SK-N-SH treated with all-trans-retinoic acid at 6 μM for 48 hours (cell line): ENCODE measurements around the gene BPIFB2.

Experiments used
- ATAC-seq: fragments of 200-7000 bp; cut with Tn5 transposase; 3 replicates; pipeline ENCODE4 v1.9.1; 2020; ENCODE audit warnings: mild to moderate bottlenecking, moderate library complexity
- BACH2 ChIP-seq: fragments of 250-450 bp; sonication (Bioruptor Pico); IDR thresholded peaks from 2 replicates; pipeline ENCODE4 v1.9.0; 2021; ENCODE audit warnings: mild to moderate bottlenecking, borderline replicate concordance
- CREB5 ChIP-seq: fragments of 250-450 bp; sonication (Bioruptor Pico); IDR thresholded peaks from 2 replicates; pipeline ENCODE4 v1.5.1; 2020; ENCODE audit warnings: low read depth, mild to moderate bottlenecking, moderate library complexity
- CSDC2 ChIP-seq: fragments of 250-450 bp; sonication (Bioruptor Pico); IDR thresholded peaks from 2 replicates; pipeline ENCODE4 v1.5.0; 2020; ENCODE audit warnings: mild to moderate bottlenecking, moderate library complexity
- ESRRG ChIP-seq: fragments of 250-450 bp; sonication (Bioruptor Pico); IDR thresholded peaks from 2 replicates; pipeline ENCODE4 v1.6.1; 2021; ENCODE audit warnings: mild to moderate bottlenecking
- GLIS3 ChIP-seq: fragments of 250-450 bp; sonication (Bioruptor Pico); IDR thresholded peaks from 2 replicates; pipeline ENCODE4 v1.5.0; 2020; ENCODE audit warnings: mild to moderate bottlenecking, moderate library complexity
- ISL1 ChIP-seq: fragments of 250-450 bp; sonication (Bioruptor Pico); IDR thresholded peaks from 2 replicates; pipeline ENCODE4 v2.1.2; 2022; ENCODE audit warnings: mild to moderate bottlenecking, moderate library complexity
- OSR1 ChIP-seq: fragments of 250-450 bp; sonication (Bioruptor Pico); IDR thresholded peaks from 2 replicates; pipeline ENCODE4 v1.8.0; 2022; ENCODE audit warnings: moderate library complexity, mild to moderate bottlenecking, inconsistent platforms
- PATZ1 ChIP-seq: fragments of 250-450 bp; sonication (Bioruptor Pico); IDR thresholded peaks from 2 replicates; pipeline ENCODE4 v1.8.0; 2020; ENCODE audit warnings: mild to moderate bottlenecking, moderate library complexity, borderline replicate concordance
- PPARA ChIP-seq: fragments of 250-450 bp; sonication (Bioruptor Pico); IDR thresholded peaks from 2 replicates; pipeline ENCODE4 v1.5.0; 2020; ENCODE audit warnings: mild to moderate bottlenecking, borderline replicate concordance
- RARB ChIP-seq: fragments of 250-450 bp; sonication (Bioruptor Pico); IDR thresholded peaks from 2 replicates; pipeline ENCODE4 v1.8.0; 2021; ENCODE audit warnings: mild to moderate bottlenecking, moderate library complexity
- TCF4 ChIP-seq: fragments of 250-450 bp; sonication (Bioruptor Pico); IDR thresholded peaks from 2 replicates; pipeline ENCODE4 v1.8.0; 2021; ENCODE audit warnings: mild to moderate bottlenecking, moderate library complexity, borderline replicate concordance
- TOX ChIP-seq: fragments of 250-450 bp; sonication (Bioruptor Pico); IDR thresholded peaks from 2 replicates; pipeline ENCODE4 v1.8.0; 2021; ENCODE audit warnings: mild to moderate bottlenecking, moderate library complexity, borderline replicate concordance
- ZC3H10 ChIP-seq: fragments of 250-450 bp; sonication (Bioruptor Pico); IDR thresholded peaks from 2 replicates; pipeline ENCODE4 v1.5.1; 2021; ENCODE audit warnings: mild to moderate bottlenecking, moderate library complexity
- ZFP3 ChIP-seq: fragments of 250-450 bp; sonication (Bioruptor Pico); IDR thresholded peaks from 2 replicates; pipeline ENCODE4 v1.5.0; 2020; ENCODE audit warnings: mild to moderate bottlenecking, moderate library complexity
- ZFP30 ChIP-seq: fragments of 450-650 bp; formaldehyde crosslinking; IDR thresholded peaks from 2 replicates; pipeline ENCODE4 v1.5.0; 2022; ENCODE audit warnings: mild to moderate bottlenecking, moderate library complexity
- ZNF565 ChIP-seq: fragments of 450-650 bp; formaldehyde crosslinking; conservative IDR thresholded peaks from 2 replicates; pipeline ENCODE4 v1.5.0; 2020; ENCODE audit warnings: low read depth, mild to moderate bottlenecking, moderate library complexity
- ZNF70 ChIP-seq: fragments of 450-650 bp; formaldehyde crosslinking; IDR thresholded peaks from 2 replicates; pipeline ENCODE4 v1.5.0; 2020; ENCODE audit warnings: mild to moderate bottlenecking, moderate library complexity
- ZNF8 ChIP-seq: fragments of 450-650 bp; formaldehyde crosslinking; IDR thresholded peaks from 2 replicates; pipeline ENCODE4 v1.5.0; 2020; ENCODE audit warnings: mild to moderate bottlenecking, moderate library complexity
- TF ChIP-seq, protein P1 (sequence below): fragments of 250-450 bp; sonication (Bioruptor Pico); IDR thresholded peaks from 2 replicates; pipeline ENCODE4 v1.8.0; 2021; ENCODE audit warnings: low read depth, mild to moderate bottlenecking, moderate library complexity, borderline replicate concordance
- TF ChIP-seq, protein P2 (sequence below): fragments of 250-450 bp; sonication (Bioruptor Pico); IDR thresholded peaks from 2 replicates; pipeline ENCODE4 v1.5.0; 2020; ENCODE audit warnings: mild to moderate bottlenecking, moderate library complexity

BPIFB2 gene

GRCh38 chr20:33042430-33042829 is 34.9 kb downstream of the BPIFB2 start:
- TF ChIP-seq GLIS3 (CRISPR knock-in tag) (no peak), ZNF8 (no peak), ZNF70 (CRISPR knock-in tag) (no peak), PATZ1 (CRISPR knock-in tag) (no peak), PPARA (CRISPR knock-in tag) (no peak)
- no peak for ATAC-seq

DNA sequence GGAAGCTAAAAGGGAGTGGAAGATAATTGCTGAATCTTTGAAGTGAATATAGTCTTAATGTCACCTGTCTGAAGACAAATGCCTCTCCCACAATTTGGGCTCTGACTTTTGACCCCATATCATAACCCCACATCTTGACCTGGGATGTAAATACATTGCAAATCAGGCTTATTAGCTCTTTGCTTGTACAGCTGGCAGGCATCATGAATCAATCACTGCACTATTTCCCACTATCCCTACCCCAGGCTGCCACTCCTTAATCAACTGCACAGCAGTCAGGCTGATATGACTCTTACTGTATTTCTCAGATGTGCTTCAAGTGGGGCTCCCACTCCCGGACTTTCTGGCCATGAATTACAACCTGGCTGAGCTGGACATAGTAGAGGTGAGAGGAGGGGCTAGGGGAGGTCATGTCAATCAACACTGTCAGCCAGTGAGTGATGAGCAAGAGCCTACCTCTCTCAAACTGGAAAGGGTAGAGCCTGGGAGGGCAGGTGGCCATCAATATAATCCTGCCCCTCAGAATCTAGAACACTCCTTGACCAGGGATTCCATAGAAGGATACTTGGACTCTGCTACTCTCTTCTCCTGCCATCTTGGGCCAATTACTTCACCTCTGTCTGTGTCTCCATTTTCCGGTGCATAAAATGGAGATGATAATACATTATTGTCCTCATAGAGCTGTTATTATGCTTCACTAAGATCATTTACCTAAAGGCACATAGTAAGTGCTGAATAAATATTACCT is 35.7 kb downstream of the BPIFB2 start:
- ATAC-seq, result no peak
- no peak for TF ChIP-seq PATZ1 (CRISPR knock-in tag)
- no peak for TF ChIP-seq ISL1
- no peak for TF ChIP-seq CREB5
- TF ChIP-seq GLIS3 (CRISPR knock-in tag), result no peak
- no peak for TF ChIP-seq TCF4 (CRISPR knock-in tag)
- TF ChIP-seq OSR1 (CRISPR knock-in tag), result no peak
- TF ChIP-seq ZC3H10 (CRISPR knock-in tag), result no peak
- TF ChIP-seq, protein P1, sequence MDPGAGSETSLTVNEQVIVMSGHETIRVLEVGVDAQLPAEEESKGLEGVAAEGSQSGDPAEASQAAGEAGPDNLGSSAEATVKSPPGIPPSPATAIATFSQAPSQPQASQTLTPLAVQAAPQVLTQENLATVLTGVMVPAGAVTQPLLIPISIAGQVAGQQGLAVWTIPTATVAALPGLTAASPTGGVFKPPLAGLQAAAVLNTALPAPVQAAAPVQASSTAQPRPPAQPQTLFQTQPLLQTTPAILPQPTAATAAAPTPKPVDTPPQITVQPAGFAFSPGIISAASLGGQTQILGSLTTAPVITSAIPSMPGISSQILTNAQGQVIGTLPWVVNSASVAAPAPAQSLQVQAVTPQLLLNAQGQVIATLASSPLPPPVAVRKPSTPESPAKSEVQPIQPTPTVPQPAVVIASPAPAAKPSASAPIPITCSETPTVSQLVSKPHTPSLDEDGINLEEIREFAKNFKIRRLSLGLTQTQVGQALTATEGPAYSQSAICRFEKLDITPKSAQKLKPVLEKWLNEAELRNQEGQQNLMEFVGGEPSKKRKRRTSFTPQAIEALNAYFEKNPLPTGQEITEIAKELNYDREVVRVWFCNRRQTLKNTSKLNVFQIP, result no peak
- no peak for TF ChIP-seq TOX
- TF ChIP-seq CSDC2, result no peak
- no peak for TF ChIP-seq ZNF70 (CRISPR knock-in tag)
- TF ChIP-seq ZNF8, result no peak
- TF ChIP-seq BACH2, result no peak
- TF ChIP-seq RARB (CRISPR knock-in tag), result no peak
- no peak for TF ChIP-seq ZNF565 (CRISPR knock-in tag)
- TF ChIP-seq, protein P2, sequence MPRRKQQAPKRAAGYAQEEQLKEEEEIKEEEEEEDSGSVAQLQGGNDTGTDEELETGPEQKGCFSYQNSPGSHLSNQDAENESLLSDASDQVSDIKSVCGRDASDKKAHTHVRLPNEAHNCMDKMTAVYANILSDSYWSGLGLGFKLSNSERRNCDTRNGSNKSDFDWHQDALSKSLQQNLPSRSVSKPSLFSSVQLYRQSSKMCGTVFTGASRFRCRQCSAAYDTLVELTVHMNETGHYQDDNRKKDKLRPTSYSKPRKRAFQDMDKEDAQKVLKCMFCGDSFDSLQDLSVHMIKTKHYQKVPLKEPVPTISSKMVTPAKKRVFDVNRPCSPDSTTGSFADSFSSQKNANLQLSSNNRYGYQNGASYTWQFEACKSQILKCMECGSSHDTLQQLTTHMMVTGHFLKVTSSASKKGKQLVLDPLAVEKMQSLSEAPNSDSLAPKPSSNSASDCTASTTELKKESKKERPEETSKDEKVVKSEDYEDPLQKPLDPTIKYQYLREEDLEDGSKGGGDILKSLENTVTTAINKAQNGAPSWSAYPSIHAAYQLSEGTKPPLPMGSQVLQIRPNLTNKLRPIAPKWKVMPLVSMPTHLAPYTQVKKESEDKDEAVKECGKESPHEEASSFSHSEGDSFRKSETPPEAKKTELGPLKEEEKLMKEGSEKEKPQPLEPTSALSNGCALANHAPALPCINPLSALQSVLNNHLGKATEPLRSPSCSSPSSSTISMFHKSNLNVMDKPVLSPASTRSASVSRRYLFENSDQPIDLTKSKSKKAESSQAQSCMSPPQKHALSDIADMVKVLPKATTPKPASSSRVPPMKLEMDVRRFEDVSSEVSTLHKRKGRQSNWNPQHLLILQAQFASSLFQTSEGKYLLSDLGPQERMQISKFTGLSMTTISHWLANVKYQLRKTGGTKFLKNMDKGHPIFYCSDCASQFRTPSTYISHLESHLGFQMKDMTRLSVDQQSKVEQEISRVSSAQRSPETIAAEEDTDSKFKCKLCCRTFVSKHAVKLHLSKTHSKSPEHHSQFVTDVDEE, result no peak
- no peak for TF ChIP-seq ZFP3 (CRISPR knock-in tag)
- no peak for TF ChIP-seq ESRRG (CRISPR knock-in tag)

- no peak for ATAC-seq
- TF ChIP-seq ISL1 (no peak), BACH2 (no peak), CREB5 (no peak), GLIS3 (CRISPR knock-in tag) (no peak), OSR1 (CRISPR knock-in tag) (no peak), PPARA (CRISPR knock-in tag) (no peak), ZFP3 (CRISPR knock-in tag) (no peak), ZFP30 (CRISPR knock-in tag) (no peak), ESRRG (CRISPR knock-in tag) (no peak), ZNF8 (no peak)
- TF ChIP-seq, protein P1, result no peak
- TF ChIP-seq, protein P2, result no peak
Observed at GRCh38 chr20:33043731-33044181, 36.3 kb downstream of the BPIFB2 start.
